GM23248 (cell line): ENCODE data around the gene SPTAN1. TPM values are rescaled to one million over a fixed set of nuclear protein-coding genes. Genes with fewer than 3 reads are reported as not detected.

Experiments used
- DNase-seq: peaks from one replicate; pipeline ENCODE4 v3.0.0-alpha.2; 2015
- H2AFZ ChIP-seq: fragments of 200-600 bp; sonication (generic); 2 replicates; pipeline ENCODE4 v1.6.1; 2016; ENCODE audit warnings: antibody characterized with exemption
- H3F3A ChIP-seq: fragments of 200-600 bp; sonication (generic); 2 replicates; pipeline ENCODE4 v1.6.1; 2016; ENCODE audit warnings: mild to moderate bottlenecking, antibody characterized with exemption, mixed run types; ENCODE audit not compliant: insufficient read depth
- H3K27ac ChIP-seq: fragments of 200-600 bp; sonication (generic); 2 replicates; pipeline ENCODE4 v1.5.1; 2016; ENCODE audit warnings: mild to moderate bottlenecking
- H3K27me3 ChIP-seq: fragments of 200-600 bp; sonication (generic); replicated peaks from 2 replicates; pipeline ENCODE4 v1.6.1; 2016; ENCODE audit warnings: mild to moderate bottlenecking; ENCODE audit not compliant: insufficient read depth
- H3K36me3 ChIP-seq: fragments of 200-600 bp; sonication (generic); 2 replicates; pipeline ENCODE4 v1.6.1; 2016; ENCODE audit warnings: low read depth, mild to moderate bottlenecking
- H3K4me1 ChIP-seq: fragments of 200-600 bp; sonication (generic); 2 replicates; pipeline ENCODE4 v1.6.1; 2016; ENCODE audit warnings: mild to moderate bottlenecking; ENCODE audit not compliant: insufficient read depth
- H3K4me2 ChIP-seq: fragments of 200-600 bp; sonication (generic); one replicate; pipeline ENCODE4 v1.6.1; 2016; ENCODE audit warnings: mild to moderate bottlenecking; ENCODE audit not compliant: unreplicated experiment
- H3K4me3 ChIP-seq: fragments of 200-600 bp; sonication (generic); 2 replicates; pipeline ENCODE4 v1.5.1; 2016; ENCODE audit warnings: mild to moderate bottlenecking
- H3K79me2 ChIP-seq: fragments of 200-600 bp; sonication (generic); 2 replicates; pipeline ENCODE4 v1.6.1; 2016; ENCODE audit warnings: mild to moderate bottlenecking; ENCODE audit not compliant: insufficient read depth
- H3K9ac ChIP-seq: fragments of 200-600 bp; sonication (generic); 2 replicates; pipeline ENCODE4 v1.6.1; 2016; ENCODE audit warnings: mild to moderate bottlenecking
- H3K9me2 ChIP-seq: fragments of 200-600 bp; sonication (generic); 2 replicates; pipeline ENCODE4 v1.6.1; 2016; ENCODE audit warnings: mixed run types, mild to moderate bottlenecking, moderate library complexity; ENCODE audit not compliant: insufficient read depth
- H3K9me3 ChIP-seq: fragments of 200-600 bp; sonication (generic); one replicate; pipeline ENCODE4 v1.6.1; 2017; ENCODE audit warnings: low read depth
- H4K20me1 ChIP-seq: fragments of 200-600 bp; sonication (generic); 2 replicates; pipeline ENCODE4 v1.6.0; 2016; ENCODE audit not compliant: insufficient read depth
- EZH2 ChIP-seq: fragments of 200-600 bp; sonication (generic); IDR thresholded peaks from 2 replicates; pipeline ENCODE4 v1.6.1; 2018; ENCODE audit warnings: antibody characterized with exemption, mild to moderate bottlenecking; ENCODE audit not compliant: insufficient read depth, poor library complexity, severe bottlenecking
- EZH2phosphoT487 ChIP-seq: fragments of 200-600 bp; sonication (generic); IDR thresholded peaks from 2 replicates; pipeline ENCODE4 v1.6.1; 2018; ENCODE audit warnings: antibody characterized with exemption, moderate library complexity, mild to moderate bottlenecking, low read depth; ENCODE audit not compliant: insufficient read depth
- WGBS, 2 experiments: methylation state at CpG; one replicate each; pipeline ENCODE4 v1.1.6; 2015 to 2017; ENCODE audit warnings: low lambda C conversion rate in 2 of 2, low coverage in 1 of 2; ENCODE audit errors: missing lambda C conversion rate in 2 of 2; 5-methylcytosine and 5-hydroxymethylcytosine counted together
- in situ Hi-C: fragments of 300-500 bp; cut with MboI; formaldehyde crosslinking; loops from 2 replicates; pipeline ENCODE4 v1.15.0; 2020
- polyA plus RNA-seq: library from polyadenylated mRNA; unstranded; fragments of >200 nt; fragmentation: Nextera tagmentation; extraction: Ambion mirVana; gene quantifications from 2 replicates; pipeline ENCODE4 v1.2.1, GENCODE V29; 2016
- total RNA-seq: library from RNA; depleted of rRNA; stranded (reverse); fragments of >200 nt; shearing (Covaris generic); gene quantifications from 2 replicates; pipeline ENCODE4 v1.2.3, GENCODE V29; 2014

SPTAN1 gene
- total and polyA plus RNA-seq, 2 experiments from 2014 or later: 144 to 275 TPM

GRCh38 chr9:128554155-128554862 is 1.9 kb downstream of the SPTAN1 start:
- H3K4me2 ChIP-seq: peak overlapping the region; percentile 90
- H2AFZ ChIP-seq: no peak overlapping the region
- H3K4me1 ChIP-seq: peaks cover 74% of the 10 kb centered on the region
- H3K27me3 ChIP-seq: no peaks in the 10 kb centered on the region
- no peaks in the 10 kb centered on the region for H3K9me3 ChIP-seq
- no peak for TF ChIP-seq EZH2phosphoT487
- no peak for TF ChIP-seq EZH2
- no peaks in the 10 kb centered on the region for H3K9me2 ChIP-seq
- peaks cover 66% of the 10 kb centered on the region for H3K79me2 ChIP-seq
- H3K27ac ChIP-seq: peak overlapping the region; percentile 92
- peak overlapping the region; percentile 94 for H3K9ac ChIP-seq
- peak overlapping the region; percentile 90 for H3K4me3 ChIP-seq
- H3F3A ChIP-seq: peaks cover 83% of the 10 kb centered on the region
- in situ Hi-C loops: no loop called here
- H4K20me1 ChIP-seq: peaks cover 38% of the 10 kb centered on the region
- DNase-seq: peak; percentile 97
- no peaks in the 10 kb centered on the region for H3K36me3 ChIP-seq
- 1 to 3% methylated on average over 5 of the region's 5 CpGs for WGBS, 2 experiments

GRCh38 chr9:128555180-128555721 is 2.9 kb downstream of the SPTAN1 start:
- Histone ChIP-seq H3K79me2 (peaks cover 75% of the 10 kb centered on the region), H3K4me1 (peaks cover 70% of the 10 kb centered on the region), H3F3A (peaks cover 80% of the 10 kb centered on the region), H3K4me3 (peak overlapping the region; percentile 90), H3K9ac (peak overlapping the region; percentile 94), H4K20me1 (peaks cover 44% of the 10 kb centered on the region), H3K27ac (peak overlapping the region; percentile 92), H3K4me2 (peak overlapping the region; percentile 90), H2AFZ (no peak overlapping the region), H3K9me2 (no peaks in the 10 kb centered on the region), H3K9me3 (no peaks in the 10 kb centered on the region), H3K27me3 (no peaks in the 10 kb centered on the region), H3K36me3 (no peaks in the 10 kb centered on the region)
- DNase-seq: peak; percentile 71
- TF ChIP-seq EZH2 (no peak), EZH2phosphoT487 (no peak)
- in situ Hi-C loops: no loop called here
- WGBS, 2 experiments: 2% methylated on average over 9 of the region's 9 CpGs

GRCh38 chr9:128556276-128556675 is 3.9 kb downstream of the SPTAN1 start:
- WGBS, 2 experiments: 77 to 79% methylated on average over 2 of the region's 2 CpGs
- Histone ChIP-seq H3K9ac (no peak overlapping the region), H3K9me2 (no peaks in the 10 kb centered on the region), H3K4me3 (peak overlapping the region; percentile 90; the same call in 1 of the 2 replicates), H3K27me3 (no peaks in the 10 kb centered on the region), H3K79me2 (peaks cover 86% of the 10 kb centered on the region), H3K9me3 (no peaks in the 10 kb centered on the region), H2AFZ (no peak overlapping the region), H3K4me1 (peaks cover 59% of the 10 kb centered on the region), H3K36me3 (no peaks in the 10 kb centered on the region), H3F3A (peaks cover 79% of the 10 kb centered on the region), H3K27ac (no peak overlapping the region), H4K20me1 (peaks cover 47% of the 10 kb centered on the region), H3K4me2 (no peak overlapping the region)
- in situ Hi-C loops: no loop called here
- no peak for DNase-seq
- TF ChIP-seq EZH2: no peak
- TF ChIP-seq EZH2phosphoT487: no peak

GRCh38 chr9:128556926-128557634 is 4.7 kb downstream of the SPTAN1 start:
- in situ Hi-C loops: no loop called here
- Histone ChIP-seq H4K20me1 (peaks cover 52% of the 10 kb centered on the region), H3K36me3 (peaks cover 4% of the 10 kb centered on the region; the same call in 1 of the 2 replicates), H3K4me3 (no peak overlapping the region), H3K4me2 (peak overlapping the region; percentile 11), H3K27me3 (no peaks in the 10 kb centered on the region), H3K9ac (no peak overlapping the region), H3K79me2 (peaks cover 94% of the 10 kb centered on the region), H3K9me3 (no peaks in the 10 kb centered on the region), H2AFZ (no peak overlapping the region), H3K9me2 (no peaks in the 10 kb centered on the region), H3K27ac (no peak overlapping the region), H3K4me1 (peaks cover 54% of the 10 kb centered on the region), H3F3A (peaks cover 73% of the 10 kb centered on the region)
- 79 to 83% methylated on average over 5 of the region's 5 CpGs for WGBS, 2 experiments
- peak; percentile 17 for DNase-seq
- TF ChIP-seq EZH2 (no peak), EZH2phosphoT487 (no peak)
